ENCODE data around the gene CLTRN.
"Not testable (repeated sequence)": the region's sequence is repeated elsewhere in the genome, so short reads cannot be mapped to it uniquely, and the experiment has no call there.

CLTRN gene
- total RNA-seq, result 0 to 0.07 reads per million in 2 donors

- DNase-seq, result no peak
Observed at GRCh38 chrX:15664487-15665444, at the start of gene CLTRN. Gene CLTRN, minus strand, starts transcription at chrX:15664805. Its CDS starts 30 bp downstream, at chrX:15664775.

GRCh38 chrX:15704273-15704672, 39.7 kb upstream of the CLTRN start:
- not testable (repeated sequence) for DNase-seq

GRCh38 chrX:15703809-15704208, 39.2 kb upstream of the CLTRN start:
- DNase-seq, result not testable (repeated sequence)

GRCh38 chrX:15702488-15703371, 38.1 kb upstream of the CLTRN start:
- DNase-seq, result no peak

GRCh38 chrX:15696516-15696915, 31.9 kb upstream of the CLTRN start:
- DNase-seq, result no peak

GRCh38 chrX:15694941-15695451, 30.4 kb upstream of the CLTRN start:
- DNase-seq, result no peak

GRCh38 chrX:15686818-15687685, 22.4 kb upstream of the CLTRN start:
- peak; percentile 46 for DNase-seq

GRCh38 chrX:15683193-15683592, 18.6 kb upstream of the CLTRN start:
- DNase-seq, result no peak

GRCh38 chrX:15681433-15681832, 16.8 kb upstream of the CLTRN start:
- no peak for DNase-seq

- no peak for DNase-seq
Observed at GRCh38 chrX:15680401-15680800, 15.8 kb upstream of the CLTRN start.

- no peak for DNase-seq
Observed at GRCh38 chrX:15679246-15679645, 14.6 kb upstream of the CLTRN start.

- no peak for DNase-seq
Observed at GRCh38 chrX:15678339-15678738, 13.7 kb upstream of the CLTRN start.

GRCh38 chrX:15676886-15677285, 12.3 kb upstream of the CLTRN start:
- DNase-seq, result no peak

- DNase-seq, result peak; percentile 86
Observed at GRCh38 chrX:15675490-15675921, 10.9 kb upstream of the CLTRN start.

GRCh38 chrX:15674841-15675489, 10.4 kb upstream of the CLTRN start:
- peak; percentile 81 for DNase-seq

- no peak for DNase-seq
Observed at GRCh38 chrX:15674514-15674840, 9.9 kb upstream of the CLTRN start.

- no peak for DNase-seq
Observed at GRCh38 chrX:15673970-15674369, 9.4 kb upstream of the CLTRN start.

GRCh38 chrX:15672881-15673280, 8.3 kb upstream of the CLTRN start:
- DNase-seq, result no peak

- DNase-seq, result no peak
Observed at GRCh38 chrX:15663439-15663838, 1.2 kb downstream of the CLTRN start.

- not testable (repeated sequence) for DNase-seq
Observed at GRCh38 chrX:15654804-15655203, 9.8 kb downstream of the CLTRN start.

GRCh38 chrX:15653961-15654360, 10.6 kb downstream of the CLTRN start:
- DNase-seq, result no peak

- DNase-seq, result not testable (repeated sequence)
Observed at GRCh38 chrX:15647510-15647909, 17.1 kb downstream of the CLTRN start.

Measured in T-helper 9 cell (primary cell).